Measurements from ENCODE around the gene RANBP17.
"Not testable (repeated sequence)": the region's sequence is repeated elsewhere in the genome, so short reads cannot be mapped to it uniquely, and the experiment has no call there.

The RANBP17 gene

GRCh38 chr5:170960567-170960966, 98.7 kb downstream of the RANBP17 start:
- no peak for DNase-seq

GRCh38 chr5:170963521-170963920, 101.7 kb downstream of the RANBP17 start:
- no peak for DNase-seq

GRCh38 chr5:170974461-170974860, 112.6 kb downstream of the RANBP17 start:
- DNase-seq: peak in 1 of 2 donors; percentile 51

- DNase-seq: not testable (repeated sequence)
These were observed 118.4 kb downstream of the RANBP17 start for GRCh38 chr5:170980261-170980660.

GRCh38 chr5:170985486-170985885, 123.7 kb downstream of the RANBP17 start:
- DNase-seq: no peak

- no peak for DNase-seq
These were observed 124.8 kb downstream of the RANBP17 start for GRCh38 chr5:170986598-170986997.

GRCh38 chr5:170993476-170993875, 131.7 kb downstream of the RANBP17 start:
- DNase-seq: no peak

GRCh38 chr5:171010086-171010485, 148.3 kb downstream of the RANBP17 start:
- DNase-seq: no peak

GRCh38 chr5:171010816-171011215, 149.0 kb downstream of the RANBP17 start:
- DNase-seq: peak in 1 of 2 donors; percentile 58

- DNase-seq: no peak
These were observed 161.7 kb downstream of the RANBP17 start for GRCh38 chr5:171023508-171023907.

- no peak for DNase-seq
These were observed 162.3 kb downstream of the RANBP17 start for GRCh38 chr5:171024084-171024483.

GRCh38 chr5:171029401-171029800, 167.6 kb downstream of the RANBP17 start:
- no peak for DNase-seq

GRCh38 chr5:171031977-171032376, 170.2 kb downstream of the RANBP17 start:
- no peak for DNase-seq

- no peak for DNase-seq
These were observed 170.7 kb downstream of the RANBP17 start for GRCh38 chr5:171032435-171032973.

GRCh38 chr5:171041893-171042292, 180.1 kb downstream of the RANBP17 start:
- not testable (repeated sequence) for DNase-seq

- DNase-seq: no peak
These were observed 189.1 kb downstream of the RANBP17 start for GRCh38 chr5:171050916-171051315.

GRCh38 chr5:171055875-171056454, 194.1 kb downstream of the RANBP17 start:
- DNase-seq: no peak

GRCh38 chr5:171067540-171068130, 205.8 kb downstream of the RANBP17 start:
- DNase-seq: no peak

GRCh38 chr5:171074747-171075146, 212.9 kb downstream of the RANBP17 start:
- no peak for DNase-seq

GRCh38 chr5:171080186-171080938, 218.5 kb downstream of the RANBP17 start:
- no peak for DNase-seq

GRCh38 chr5:171081319-171081718, 219.5 kb downstream of the RANBP17 start:
- DNase-seq: no peak

- DNase-seq: peak in 1 of 2 donors; percentile 5
These were observed 230.4 kb downstream of the RANBP17 start for GRCh38 chr5:171092194-171092593.

GRCh38 chr5:171093598-171093997, 231.8 kb downstream of the RANBP17 start:
- DNase-seq: no peak

- DNase-seq: no peak
These were observed 232.5 kb downstream of the RANBP17 start for GRCh38 chr5:171094356-171094755.

Measured in inflammatory macrophage (primary cell).